ENCODE data around the gene PLA2G4D. TPM values are rescaled to one million over a fixed set of nuclear protein-coding genes. Genes with fewer than 3 reads are reported as not detected.

The PLA2G4D gene, protein sequence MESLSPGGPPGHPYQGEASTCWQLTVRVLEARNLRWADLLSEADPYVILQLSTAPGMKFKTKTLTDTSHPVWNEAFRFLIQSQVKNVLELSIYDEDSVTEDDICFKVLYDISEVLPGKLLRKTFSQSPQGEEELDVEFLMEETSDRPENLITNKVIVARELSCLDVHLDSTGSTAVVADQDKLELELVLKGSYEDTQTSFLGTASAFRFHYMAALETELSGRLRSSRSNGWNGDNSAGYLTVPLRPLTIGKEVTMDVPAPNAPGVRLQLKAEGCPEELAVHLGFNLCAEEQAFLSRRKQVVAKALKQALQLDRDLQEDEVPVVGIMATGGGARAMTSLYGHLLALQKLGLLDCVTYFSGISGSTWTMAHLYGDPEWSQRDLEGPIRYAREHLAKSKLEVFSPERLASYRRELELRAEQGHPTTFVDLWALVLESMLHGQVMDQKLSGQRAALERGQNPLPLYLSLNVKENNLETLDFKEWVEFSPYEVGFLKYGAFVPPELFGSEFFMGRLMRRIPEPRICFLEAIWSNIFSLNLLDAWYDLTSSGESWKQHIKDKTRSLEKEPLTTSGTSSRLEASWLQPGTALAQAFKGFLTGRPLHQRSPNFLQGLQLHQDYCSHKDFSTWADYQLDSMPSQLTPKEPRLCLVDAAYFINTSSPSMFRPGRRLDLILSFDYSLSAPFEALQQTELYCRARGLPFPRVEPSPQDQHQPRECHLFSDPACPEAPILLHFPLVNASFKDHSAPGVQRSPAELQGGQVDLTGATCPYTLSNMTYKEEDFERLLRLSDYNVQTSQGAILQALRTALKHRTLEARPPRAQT
- total RNA-seq: not detected in 2 replicates

DNA sequence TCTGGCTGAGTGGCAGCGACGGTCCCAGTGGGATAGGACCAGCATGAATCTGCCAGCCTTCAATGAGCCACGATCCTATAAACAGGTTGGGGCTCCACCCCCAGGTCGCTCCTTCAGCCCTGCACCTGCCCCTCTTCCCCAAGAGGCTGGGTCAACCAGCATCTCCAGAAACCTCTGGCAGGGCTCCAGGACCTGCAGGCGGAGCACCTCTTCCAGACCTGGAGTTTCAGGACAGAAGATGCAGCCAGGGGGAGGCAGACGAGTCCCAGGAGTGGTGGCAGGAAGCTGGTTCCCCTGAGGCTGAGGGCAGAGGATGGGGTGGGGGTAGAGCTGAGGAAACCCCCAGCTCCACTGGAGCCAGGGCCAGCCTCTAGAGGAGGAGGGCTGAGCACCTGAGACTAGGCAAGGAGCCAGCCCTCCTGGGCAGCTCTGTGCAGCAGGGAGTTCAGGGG is at the start of gene PLA2G4D:
Gene PLA2G4D (minus strand): TSS at position 51 of the 452 bp plus-strand sequence. CDS start 103 bp downstream, outside the sequence.
- H3K27me3 Mint-ChIP-seq: peaks cover 16% of the 10 kb centered on the region
- H3K36me3 Mint-ChIP-seq (ENCODE audit: low read depth): no peaks in the 10 kb centered on the region
- H3K4me1 Mint-ChIP-seq: no peaks in the 10 kb centered on the region
- ATAC-seq (ENCODE audit: low read depth) (no peak), DNase-seq (no peak)
- ChIA-PET POLR2A (no interaction called here), CTCF (interaction anchor here (1.1 kb wide), 1 partner anchor 10 kb away, joined by 4 read pairs; no protein-coding TSS in a partner anchor)
- intact Hi-C loops (cut with micrococcal nuclease): no loop called here
- H3K4me3 Mint-ChIP-seq: no peak within 1 kb of the TSS
- no peak for TF ChIP-seq CTCF (IDR thresholded peaks at IDR 0.05)
- no peak within 1 kb of the TSS for H3K27ac Mint-ChIP-seq
- H3K9me3 Mint-ChIP-seq: no peaks in the 10 kb centered on the region

GRCh38 chr15:42143356-42143755 is 49.0 kb upstream of the PLA2G4D start:
- Mint-ChIP-seq H3K4me3 (no peak overlapping the region), H3K36me3 (ENCODE audit: low read depth) (no peaks in the 10 kb centered on the region), H3K9me3 (no peaks in the 10 kb centered on the region), H3K27ac (no peak overlapping the region), H3K4me1 (no peaks in the 10 kb centered on the region), H3K27me3 (peaks cover 4% of the 10 kb centered on the region)
- DNase-seq: no peak
- POLR2A ChIA-PET: interaction anchor here (0.7 kb wide), 1 partner anchor 12 kb away, joined by 4 read pairs; no protein-coding TSS in a partner anchor
- no peak for TF ChIP-seq CTCF (IDR thresholded peaks at IDR 0.05)
- CTCF ChIA-PET: no interaction called here
- intact Hi-C loops (cut with micrococcal nuclease): no loop called here
- no peak for ATAC-seq (ENCODE audit: low read depth)

- Mint-ChIP-seq H3K4me3 (no peak overlapping the region), H3K27me3 (peaks cover 6% of the 10 kb centered on the region), H3K4me1 (no peaks in the 10 kb centered on the region), H3K36me3 (ENCODE audit: low read depth) (no peaks in the 10 kb centered on the region), H3K27ac (no peak overlapping the region), H3K9me3 (no peaks in the 10 kb centered on the region)
- intact Hi-C loops (cut with micrococcal nuclease): no loop called here
- TF ChIP-seq CTCF (IDR thresholded peaks at IDR 0.05): no peak
- no peak for ATAC-seq (ENCODE audit: low read depth)
- ChIA-PET POLR2A (no interaction called here), CTCF (no interaction called here)
- no peak for DNase-seq
Measured at GRCh38 chr15:42141795-42142667, 47.7 kb upstream of the PLA2G4D start.

DNA sequence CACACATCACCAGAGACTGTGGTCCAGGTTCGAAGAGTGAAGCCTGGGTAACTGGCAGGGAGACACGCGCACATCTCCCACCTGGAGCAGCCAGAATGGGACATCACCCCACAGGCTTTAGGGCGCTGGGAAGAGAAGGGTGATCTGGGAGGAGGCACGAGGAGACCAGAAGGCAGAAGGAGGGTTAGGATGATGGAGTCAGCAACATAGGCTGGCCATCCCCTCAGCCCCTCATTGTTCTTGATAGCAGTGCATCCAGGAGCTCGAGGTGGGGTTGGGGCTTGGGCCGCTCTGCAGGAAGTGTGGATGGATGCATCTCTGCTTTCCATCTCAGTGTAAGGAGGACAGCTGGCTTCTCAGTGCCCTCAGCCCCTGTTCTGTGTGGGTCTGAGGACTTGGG is 46.9 kb upstream of the PLA2G4D start:
- no peak for ATAC-seq (ENCODE audit: low read depth)
- Mint-ChIP-seq H3K36me3 (ENCODE audit: low read depth) (no peaks in the 10 kb centered on the region), H3K4me3 (no peak overlapping the region), H3K27me3 (peaks cover 6% of the 10 kb centered on the region), H3K27ac (no peak overlapping the region), H3K9me3 (no peaks in the 10 kb centered on the region), H3K4me1 (no peaks in the 10 kb centered on the region)
- POLR2A ChIA-PET: no interaction called here
- TF ChIP-seq CTCF (IDR thresholded peaks at IDR 0.05): no peak
- intact Hi-C loops (cut with micrococcal nuclease): no loop called here
- CTCF ChIA-PET: no interaction called here
- no peak for DNase-seq

All from activated B cell treated with CpG ODN at 0.5 μM for 24 hours (primary cell).